ENCODE data around the gene PPFIA4.

PPFIA4 gene

GRCh38 chr1:203085528-203086406, 59.5 kb downstream of the PPFIA4 start, which contains the start of gene MYOG:
Gene MYOG (minus strand): TSS chr1:203086012. CDS start chr1:203085961, 51 bp downstream.
- DNase-seq: peak; percentile 97

DNA sequence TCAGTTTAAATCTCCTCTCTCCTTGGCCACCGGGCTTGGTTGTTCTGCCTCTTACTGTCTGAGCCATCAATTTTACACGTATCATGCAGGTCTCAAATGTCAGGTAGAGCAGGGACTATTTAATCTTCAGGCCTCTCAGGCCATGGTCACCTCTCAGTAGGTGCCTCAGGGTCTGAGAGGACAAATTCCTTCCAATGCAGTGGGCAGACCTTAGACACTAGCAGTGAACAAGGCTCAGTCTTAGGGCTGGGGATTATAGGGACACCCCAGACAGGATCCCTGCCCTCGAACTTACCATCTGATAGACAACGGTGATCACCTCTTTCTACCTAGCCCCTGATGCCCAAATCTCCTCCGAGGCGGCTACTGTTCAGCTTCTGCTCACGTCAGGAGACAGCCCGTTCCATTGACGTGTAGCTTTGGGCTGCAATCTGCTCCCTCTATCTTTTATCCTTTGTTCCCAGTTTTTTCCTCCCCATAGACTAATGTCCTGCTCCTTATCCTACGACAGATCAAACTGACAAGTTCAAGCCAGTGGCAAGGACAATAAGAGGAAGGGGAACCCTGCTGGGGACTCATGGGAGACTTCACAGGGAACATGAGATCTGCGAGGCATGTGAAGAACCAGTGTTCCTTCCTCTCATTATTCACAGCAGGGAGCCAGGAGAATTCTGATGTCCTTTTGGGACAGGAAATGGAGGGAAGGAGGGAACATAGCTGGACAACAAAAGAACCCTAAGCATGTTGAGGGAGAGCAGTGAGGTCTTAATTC, 60.9 kb downstream of the PPFIA4 start:
- peak; percentile 59 for DNase-seq

GRCh38 chr1:203088441-203088840, 62.1 kb downstream of the PPFIA4 start:
- DNase-seq: no peak

GRCh38 chr1:203089001-203089650, 62.8 kb downstream of the PPFIA4 start:
- DNase-seq: no peak

DNA sequence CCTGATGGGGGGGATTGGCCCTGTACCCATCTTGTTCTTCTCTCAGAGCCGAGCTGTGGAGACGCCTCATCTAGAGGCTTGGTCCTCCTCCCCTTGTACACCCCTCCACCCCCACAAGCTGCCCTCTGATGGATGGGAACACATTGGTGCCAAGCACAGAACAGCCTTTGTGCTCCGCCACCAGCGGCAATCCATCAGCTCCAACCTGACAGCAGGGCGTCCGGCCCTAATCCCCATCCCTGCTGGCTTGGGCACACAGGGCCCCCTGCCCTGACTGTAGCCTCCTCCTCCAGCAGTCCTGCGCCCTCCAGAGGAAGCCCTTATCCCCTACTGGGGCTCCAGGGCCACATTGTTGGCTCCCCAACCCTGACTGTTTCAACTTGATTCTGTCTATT, 63.4 kb downstream of the PPFIA4 start:
- peak; percentile 96 for DNase-seq

- DNase-seq: no peak
Measured at GRCh38 chr1:203090421-203091198, 64.3 kb downstream of the PPFIA4 start.

GRCh38 chr1:203091199-203091477, 64.8 kb downstream of the PPFIA4 start:
- no peak for DNase-seq

- DNase-seq: no peak
Measured at GRCh38 chr1:203091761-203092330, 65.6 kb downstream of the PPFIA4 start.

- no peak for DNase-seq
Measured at GRCh38 chr1:203093754-203094410, 67.6 kb downstream of the PPFIA4 start.

- DNase-seq: peak; percentile 38
Measured at GRCh38 chr1:203095061-203095690, 68.9 kb downstream of the PPFIA4 start.

GRCh38 chr1:203096566-203096965, 70.3 kb downstream of the PPFIA4 start:
- peak; percentile 96 for DNase-seq

- DNase-seq: peak; percentile 51
Measured at GRCh38 chr1:203097001-203097400, 70.7 kb downstream of the PPFIA4 start.

- no peak for DNase-seq
Measured at GRCh38 chr1:203098445-203098844, 72.2 kb downstream of the PPFIA4 start.

DNA sequence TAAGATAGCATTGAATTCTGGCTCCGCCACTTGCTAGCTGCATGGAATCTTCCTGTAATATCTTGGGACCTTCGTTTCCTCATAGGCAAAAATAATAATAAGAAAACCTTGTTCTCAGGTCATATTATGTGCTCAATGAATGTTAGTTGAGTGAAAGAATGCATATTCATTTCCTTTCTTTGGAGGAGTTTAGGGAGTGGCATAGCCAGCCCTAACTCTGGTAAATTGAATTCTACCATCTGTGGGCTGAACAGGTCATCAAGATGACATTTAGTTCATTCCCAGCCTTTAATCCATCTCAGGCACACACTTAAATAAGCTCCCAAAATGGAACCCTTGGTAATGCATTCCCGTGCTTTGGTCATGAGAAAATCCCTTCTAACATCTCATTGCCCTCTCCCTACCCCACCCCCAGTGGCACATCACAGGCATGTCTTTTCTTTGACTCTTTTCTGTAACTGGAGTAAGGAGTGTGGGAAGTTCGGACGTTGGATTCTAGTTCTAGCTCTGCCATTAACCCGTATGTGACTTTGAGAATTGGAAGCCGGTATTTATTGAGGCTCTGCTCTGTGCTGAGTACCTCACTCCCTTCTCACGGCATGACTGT, 72.7 kb downstream of the PPFIA4 start:
- peak; percentile 57 for DNase-seq

DNA sequence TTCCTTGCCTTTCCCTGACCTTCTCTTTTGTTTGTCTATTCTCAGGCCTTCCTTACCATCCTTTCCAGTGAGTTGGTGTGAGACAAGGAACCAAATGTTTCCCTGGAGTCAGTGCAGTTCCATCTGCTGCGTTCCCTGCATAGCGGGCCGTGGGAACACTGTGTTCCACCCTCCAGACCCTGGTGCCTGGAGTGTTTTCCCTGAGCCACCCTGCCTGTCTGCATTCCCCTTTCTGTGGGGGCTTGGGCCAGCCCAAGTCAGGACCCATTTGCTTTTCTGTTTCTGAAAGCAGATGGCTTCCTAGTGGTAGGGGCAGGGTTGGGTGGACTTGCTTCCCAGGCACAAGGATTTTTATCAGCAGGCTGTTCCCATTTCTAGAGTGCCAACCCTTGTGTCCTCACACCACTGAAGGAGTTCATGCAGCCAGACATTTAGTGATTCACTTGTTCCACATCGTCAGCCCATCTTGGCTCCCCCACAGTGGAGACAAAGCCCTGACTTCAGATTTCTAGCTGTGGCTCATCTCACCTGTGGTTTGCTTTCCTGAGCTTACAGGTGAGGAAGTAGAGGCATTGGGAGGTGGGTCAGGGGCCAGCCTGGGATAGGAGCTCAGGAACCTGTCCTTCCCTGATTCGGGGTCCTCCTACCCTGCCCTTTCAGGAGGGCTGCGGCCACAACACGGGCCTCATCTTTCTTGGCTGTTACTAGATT, 73.7 kb downstream of the PPFIA4 start:
- no peak for DNase-seq

- no peak for DNase-seq
Measured at GRCh38 chr1:203100516-203100869, 74.2 kb downstream of the PPFIA4 start.

DNA sequence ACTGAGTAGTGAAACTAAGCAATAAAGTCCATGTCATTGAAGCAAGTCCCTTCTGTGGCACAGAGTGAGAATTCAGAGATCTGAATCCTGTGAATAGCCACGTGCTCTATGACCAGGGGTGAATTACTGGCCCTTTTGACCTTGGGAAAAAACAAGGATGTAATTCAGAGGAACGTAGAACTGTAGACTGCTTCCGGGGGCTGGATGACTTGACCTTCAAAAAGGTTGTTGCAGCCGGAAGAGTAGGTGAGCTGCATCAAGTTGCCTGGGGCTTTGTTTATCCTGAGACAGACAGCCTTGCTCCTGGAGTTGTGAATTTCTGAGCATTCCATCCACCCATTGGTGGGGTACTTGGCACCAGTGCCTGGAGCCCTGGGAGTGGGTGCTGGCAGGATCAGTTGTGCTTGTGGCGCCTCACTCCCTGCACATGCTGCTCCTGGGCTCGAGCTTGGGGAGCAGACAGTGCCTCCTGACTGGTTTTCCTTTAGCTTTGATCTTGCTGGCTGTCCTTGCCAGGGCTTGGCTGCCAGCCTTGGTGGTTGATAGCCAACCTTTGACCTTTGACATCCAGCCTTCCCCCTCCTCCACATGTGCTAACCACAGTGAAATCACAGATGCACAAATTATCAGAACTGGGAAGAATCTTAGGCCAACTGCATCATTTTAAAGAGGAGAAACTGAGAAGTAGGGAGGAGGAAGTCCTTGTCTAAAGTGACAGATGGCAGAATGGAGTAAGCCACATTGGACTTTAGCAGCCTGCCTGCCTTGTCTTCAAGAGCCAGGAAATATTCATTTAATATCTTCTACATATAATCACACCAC, 75.7 kb downstream of the PPFIA4 start:
- peak; percentile 47 for DNase-seq

GRCh38 chr1:203103216-203103615, 76.9 kb downstream of the PPFIA4 start:
- peak; percentile 69 for DNase-seq

- DNase-seq: peak; percentile 69
Measured at GRCh38 chr1:203103829-203104495, 77.7 kb downstream of the PPFIA4 start.
